ENCODE measurements around the gene AKAP10.

DNA sequence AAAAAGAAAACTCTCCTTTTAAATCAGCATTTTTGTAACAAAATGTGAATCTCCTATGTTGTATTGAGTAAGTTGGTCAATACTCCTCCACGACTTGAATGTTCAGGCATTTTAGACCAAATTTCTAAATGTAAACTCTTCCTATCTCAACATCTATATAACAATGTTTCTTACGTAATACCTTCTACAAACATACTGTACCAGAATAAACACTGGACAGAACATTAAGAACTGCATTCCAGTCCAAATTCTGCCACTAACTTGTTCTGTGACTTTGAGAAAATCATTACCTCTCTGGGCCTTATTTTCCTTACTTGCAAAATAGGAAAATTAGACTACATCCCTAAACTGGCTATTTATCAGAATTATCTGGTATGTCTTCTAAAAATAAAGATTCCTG is 40.1 kb downstream of the AKAP10 start:
- TF ChIP-seq, protein P1, sequence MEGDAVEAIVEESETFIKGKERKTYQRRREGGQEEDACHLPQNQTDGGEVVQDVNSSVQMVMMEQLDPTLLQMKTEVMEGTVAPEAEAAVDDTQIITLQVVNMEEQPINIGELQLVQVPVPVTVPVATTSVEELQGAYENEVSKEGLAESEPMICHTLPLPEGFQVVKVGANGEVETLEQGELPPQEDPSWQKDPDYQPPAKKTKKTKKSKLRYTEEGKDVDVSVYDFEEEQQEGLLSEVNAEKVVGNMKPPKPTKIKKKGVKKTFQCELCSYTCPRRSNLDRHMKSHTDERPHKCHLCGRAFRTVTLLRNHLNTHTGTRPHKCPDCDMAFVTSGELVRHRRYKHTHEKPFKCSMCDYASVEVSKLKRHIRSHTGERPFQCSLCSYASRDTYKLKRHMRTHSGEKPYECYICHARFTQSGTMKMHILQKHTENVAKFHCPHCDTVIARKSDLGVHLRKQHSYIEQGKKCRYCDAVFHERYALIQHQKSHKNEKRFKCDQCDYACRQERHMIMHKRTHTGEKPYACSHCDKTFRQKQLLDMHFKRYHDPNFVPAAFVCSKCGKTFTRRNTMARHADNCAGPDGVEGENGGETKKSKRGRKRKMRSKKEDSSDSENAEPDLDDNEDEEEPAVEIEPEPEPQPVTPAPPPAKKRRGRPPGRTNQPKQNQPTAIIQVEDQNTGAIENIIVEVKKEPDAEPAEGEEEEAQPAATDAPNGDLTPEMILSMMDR (IDR thresholded peaks at IDR 0.05), result no peak
- no peak for TF ChIP-seq ZFX (IDR thresholded peaks at IDR 0.05; ENCODE audit: borderline replicate concordance)

All from 22Rv1 (cell line).